Measurements from ENCODE around the gene ARCN1.

DNA sequence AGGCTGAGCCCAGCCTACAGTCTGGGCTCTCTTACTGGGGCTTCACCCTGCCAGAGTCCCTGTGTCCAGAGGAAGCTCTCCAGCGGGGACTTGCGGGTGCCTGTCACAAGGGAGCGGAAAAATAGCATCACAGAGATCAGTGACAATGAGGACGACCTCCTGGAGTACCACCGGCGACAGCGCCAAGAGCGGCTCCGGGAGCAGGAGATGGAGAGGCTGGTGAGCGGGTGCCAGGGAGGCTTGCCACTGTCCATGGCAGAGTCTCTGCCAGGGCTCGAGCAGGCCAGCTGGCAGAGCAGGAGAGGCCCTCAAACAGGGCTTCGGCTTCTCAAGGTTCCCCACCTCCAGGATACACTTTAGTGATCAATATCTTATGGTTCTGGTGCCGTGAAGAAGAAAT lies 56.2 kb downstream of the ARCN1 start:
- TF ChIP-seq POLR2A (IDR thresholded peaks at IDR 0.05) (no peak), POLR2AphosphoS5 (IDR thresholded peaks at IDR 0.05) (no peak)
- TF ChIP-seq, protein P1, sequence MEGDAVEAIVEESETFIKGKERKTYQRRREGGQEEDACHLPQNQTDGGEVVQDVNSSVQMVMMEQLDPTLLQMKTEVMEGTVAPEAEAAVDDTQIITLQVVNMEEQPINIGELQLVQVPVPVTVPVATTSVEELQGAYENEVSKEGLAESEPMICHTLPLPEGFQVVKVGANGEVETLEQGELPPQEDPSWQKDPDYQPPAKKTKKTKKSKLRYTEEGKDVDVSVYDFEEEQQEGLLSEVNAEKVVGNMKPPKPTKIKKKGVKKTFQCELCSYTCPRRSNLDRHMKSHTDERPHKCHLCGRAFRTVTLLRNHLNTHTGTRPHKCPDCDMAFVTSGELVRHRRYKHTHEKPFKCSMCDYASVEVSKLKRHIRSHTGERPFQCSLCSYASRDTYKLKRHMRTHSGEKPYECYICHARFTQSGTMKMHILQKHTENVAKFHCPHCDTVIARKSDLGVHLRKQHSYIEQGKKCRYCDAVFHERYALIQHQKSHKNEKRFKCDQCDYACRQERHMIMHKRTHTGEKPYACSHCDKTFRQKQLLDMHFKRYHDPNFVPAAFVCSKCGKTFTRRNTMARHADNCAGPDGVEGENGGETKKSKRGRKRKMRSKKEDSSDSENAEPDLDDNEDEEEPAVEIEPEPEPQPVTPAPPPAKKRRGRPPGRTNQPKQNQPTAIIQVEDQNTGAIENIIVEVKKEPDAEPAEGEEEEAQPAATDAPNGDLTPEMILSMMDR (IDR thresholded peaks at IDR 0.05 in 8 of 11, conservative IDR thresholded peaks at IDR 0.05 in 3 of 11): no peak

Data from spleen (tissue), 7 donors.